ENCODE data around the gene PGLYRP4. TPM values are rescaled to one million over a fixed set of nuclear protein-coding genes. Genes with fewer than 3 reads are reported as not detected.

PGLYRP4 gene
- total and polyA plus RNA-seq, 2 donors (not counting 1 experiment from before 2014, with no cell fraction given), result not detected

GRCh38 chr1:153312570-153313186 lies 36.0 kb downstream of the PGLYRP4 start, which contains the start of gene PGLYRP3:
Gene PGLYRP3, minus strand, starts transcription at chr1:153312952. Its CDS starts 2,287 bp downstream, at chr1:153310665.
- POLR2A ChIA-PET, result no interaction called here
- H3K4me1 ChIP-seq (ENCODE audit: control insufficient read depth in 2 of 2, insufficient read depth in 2 of 2, low read length in 2 of 2), result no peaks in the 10 kb centered on the region
- no peak within 1 kb of the TSS for H3K9ac ChIP-seq (ENCODE audit: low read length)
- no peak within 1 kb of the TSS for H2AFZ ChIP-seq (ENCODE audit: insufficient read depth, low read depth, low read length, poor library complexity, severe bottlenecking)
- no peaks in the 10 kb centered on the region for H3K36me3 ChIP-seq (replicated peaks in 1 of 2; ENCODE audit: control extremely low read depth in 1 of 2, control insufficient read depth in 1 of 2, extremely low read depth in 1 of 2, insufficient read depth in 2 of 2, low read length in 1 of 2)
- no peaks in the 10 kb centered on the region for H3K9me3 ChIP-seq (ENCODE audit: control extremely low read depth in 1 of 3, control insufficient read depth in 2 of 3, insufficient read depth in 1 of 3, low read length in 2 of 3)
- Mint-ChIP-seq H3K27me3 (peaks cover 30% of the 10 kb centered on the region), H3K27ac (no peak within 1 kb of the TSS), H3K4me1 (no peaks in the 10 kb centered on the region), H3K4me3 (no peak within 1 kb of the TSS), H3K9me3 (ENCODE audit: insufficient read depth) (peaks cover 2% of the 10 kb centered on the region)
- 81% methylated on average over 3 of the region's 4 CpGs for WGBS (ENCODE audit: insufficient coverage)
- H3K4me2 ChIP-seq (replicated peaks; ENCODE audit: low read depth, low read length, poor library complexity, severe bottlenecking), result no peak within 1 kb of the TSS
- intact Hi-C loops (cut with micrococcal nuclease), result no loop called here
- peaks cover 0 to 3% (median 0%) of the 10 kb centered on the region in 4 experiments for H3K27me3 ChIP-seq (replicated peaks in 1 of 4; ENCODE audit: control extremely low read depth in 1 of 4, control insufficient read depth in 3 of 4, insufficient read depth in 4 of 4, low read length in 3 of 4)
- DNase-seq, result no peak
- no peak for ATAC-seq (ENCODE audit: low read depth)
- no peak for TF ChIP-seq EZH2 (IDR thresholded peaks at IDR 0.05; ENCODE audit: borderline replicate concordance, insufficient read depth, low read depth, low read length, poor library complexity, severe bottlenecking)
- TF ChIP-seq, protein P1, sequence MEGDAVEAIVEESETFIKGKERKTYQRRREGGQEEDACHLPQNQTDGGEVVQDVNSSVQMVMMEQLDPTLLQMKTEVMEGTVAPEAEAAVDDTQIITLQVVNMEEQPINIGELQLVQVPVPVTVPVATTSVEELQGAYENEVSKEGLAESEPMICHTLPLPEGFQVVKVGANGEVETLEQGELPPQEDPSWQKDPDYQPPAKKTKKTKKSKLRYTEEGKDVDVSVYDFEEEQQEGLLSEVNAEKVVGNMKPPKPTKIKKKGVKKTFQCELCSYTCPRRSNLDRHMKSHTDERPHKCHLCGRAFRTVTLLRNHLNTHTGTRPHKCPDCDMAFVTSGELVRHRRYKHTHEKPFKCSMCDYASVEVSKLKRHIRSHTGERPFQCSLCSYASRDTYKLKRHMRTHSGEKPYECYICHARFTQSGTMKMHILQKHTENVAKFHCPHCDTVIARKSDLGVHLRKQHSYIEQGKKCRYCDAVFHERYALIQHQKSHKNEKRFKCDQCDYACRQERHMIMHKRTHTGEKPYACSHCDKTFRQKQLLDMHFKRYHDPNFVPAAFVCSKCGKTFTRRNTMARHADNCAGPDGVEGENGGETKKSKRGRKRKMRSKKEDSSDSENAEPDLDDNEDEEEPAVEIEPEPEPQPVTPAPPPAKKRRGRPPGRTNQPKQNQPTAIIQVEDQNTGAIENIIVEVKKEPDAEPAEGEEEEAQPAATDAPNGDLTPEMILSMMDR (IDR thresholded peaks at IDR 0.05), result no peak
- H3K4me3 ChIP-seq (ENCODE audit: control extremely low read depth in 1 of 5, extremely low read depth in 1 of 5, insufficient read depth in 1 of 5, low read depth in 2 of 5, low read length in 4 of 5), result no peak within 1 kb of the TSS
- H4K20me1 ChIP-seq (ENCODE audit: control insufficient read depth, insufficient read depth, low read length, poor library complexity, severe bottlenecking), result no peaks in the 10 kb centered on the region
- no peak within 1 kb of the TSS for H3K27ac ChIP-seq (ENCODE audit: low read length in 2 of 2)
- CTCF ChIA-PET, result no interaction called here
- no peaks in the 10 kb centered on the region for H3K79me2 ChIP-seq (ENCODE audit: control insufficient read depth, insufficient read depth, low read length)

- 71% methylated on average over 6 of the region's 7 CpGs for WGBS (ENCODE audit: insufficient coverage)
- H3K36me3 ChIP-seq (replicated peaks in 1 of 2; ENCODE audit: control extremely low read depth in 1 of 2, control insufficient read depth in 1 of 2, extremely low read depth in 1 of 2, insufficient read depth in 2 of 2, low read length in 1 of 2), result no peaks in the 10 kb centered on the region
- H2AFZ ChIP-seq (ENCODE audit: insufficient read depth, low read depth, low read length, poor library complexity, severe bottlenecking), result no peak overlapping the region
- Mint-ChIP-seq H3K4me1 (no peaks in the 10 kb centered on the region), H3K27ac (no peak overlapping the region), H3K9me3 (ENCODE audit: insufficient read depth) (peaks cover 2% of the 10 kb centered on the region), H3K27me3 (peaks cover 39% of the 10 kb centered on the region), H3K4me3 (no peak overlapping the region)
- H3K4me1 ChIP-seq (ENCODE audit: control insufficient read depth in 2 of 2, insufficient read depth in 2 of 2, low read length in 2 of 2), result no peaks in the 10 kb centered on the region
- POLR2A ChIA-PET, result no interaction called here
- H4K20me1 ChIP-seq (ENCODE audit: control insufficient read depth, insufficient read depth, low read length, poor library complexity, severe bottlenecking), result no peaks in the 10 kb centered on the region
- H3K27me3 ChIP-seq (replicated peaks in 1 of 4; ENCODE audit: control extremely low read depth in 1 of 4, control insufficient read depth in 3 of 4, insufficient read depth in 4 of 4, low read length in 3 of 4), result peaks cover 0 to 3% (median 0%) of the 10 kb centered on the region in 4 experiments
- no peaks in the 10 kb centered on the region for H3K9me3 ChIP-seq (ENCODE audit: control extremely low read depth in 1 of 3, control insufficient read depth in 2 of 3, insufficient read depth in 1 of 3, low read length in 2 of 3)
- H3K27ac ChIP-seq (ENCODE audit: low read length in 2 of 2), result no peak overlapping the region
- ATAC-seq (ENCODE audit: low read depth) (no peak), DNase-seq (no peak)
- no peak overlapping the region for H3K9ac ChIP-seq (ENCODE audit: low read length)
- no peak overlapping the region for H3K4me3 ChIP-seq (ENCODE audit: control extremely low read depth in 1 of 5, extremely low read depth in 1 of 5, insufficient read depth in 1 of 5, low read depth in 2 of 5, low read length in 4 of 5)
- no peak overlapping the region for H3K4me2 ChIP-seq (replicated peaks; ENCODE audit: low read depth, low read length, poor library complexity, severe bottlenecking)
- intact Hi-C loops (cut with micrococcal nuclease), result no loop called here
- CTCF ChIA-PET, result no interaction called here
- H3K79me2 ChIP-seq (ENCODE audit: control insufficient read depth, insufficient read depth, low read length), result no peaks in the 10 kb centered on the region
- TF ChIP-seq EZH2 (IDR thresholded peaks at IDR 0.05; ENCODE audit: borderline replicate concordance, insufficient read depth, low read depth, low read length, poor library complexity, severe bottlenecking), result no peak
Measured at GRCh38 chr1:153310526-153310925, 38.1 kb downstream of the PGLYRP4 start.

All from B cell (primary cell).